GM15510 (cell line): ENCODE results near the gene GAB2.

Experiments used
- POLR2A ChIP-seq: IDR thresholded peaks from 3 replicates; pipeline ENCODE4 v1.6.1; 2011; ENCODE audit warnings: borderline replicate concordance; ENCODE audit not compliant: insufficient read length; ENCODE audit errors: extremely low read depth

The GAB2 gene

GRCh38 chr11:78417175-78417887 lies at the start of gene GAB2:
Gene GAB2, minus strand, starts transcription at chr11:78417820. Its CDS starts 100 bp downstream, at chr11:78417720.
- TF ChIP-seq POLR2A = no peak

- TF ChIP-seq POLR2A = no peak
These were observed 49.8 kb upstream of the GAB2 start for GRCh38 chr11:78467370-78467769.

GRCh38 chr11:78465169-78465942 lies 47.7 kb upstream of the GAB2 start:
- no peak for TF ChIP-seq POLR2A

- no peak for TF ChIP-seq POLR2A
These were observed 42.9 kb upstream of the GAB2 start for GRCh38 chr11:78460471-78460870.

- no peak for TF ChIP-seq POLR2A
These were observed 42.1 kb upstream of the GAB2 start for GRCh38 chr11:78459738-78460137.

GRCh38 chr11:78457448-78457847 lies 39.8 kb upstream of the GAB2 start:
- TF ChIP-seq POLR2A = no peak

- no peak for TF ChIP-seq POLR2A
These were observed 35.7 kb upstream of the GAB2 start for GRCh38 chr11:78453140-78453935.

- TF ChIP-seq POLR2A = no peak
These were observed 33.9 kb upstream of the GAB2 start for GRCh38 chr11:78451371-78452150.

- no peak for TF ChIP-seq POLR2A
These were observed 33.2 kb upstream of the GAB2 start for GRCh38 chr11:78450866-78451265.

- TF ChIP-seq POLR2A = no peak
These were observed 32.2 kb upstream of the GAB2 start for GRCh38 chr11:78449866-78450265.

GRCh38 chr11:78446210-78446609 lies 28.6 kb upstream of the GAB2 start:
- no peak for TF ChIP-seq POLR2A

GRCh38 chr11:78444726-78445125 lies 27.1 kb upstream of the GAB2 start:
- TF ChIP-seq POLR2A = no peak

- TF ChIP-seq POLR2A = no peak
These were observed 24.3 kb upstream of the GAB2 start for GRCh38 chr11:78441956-78442355.

- no peak for TF ChIP-seq POLR2A
These were observed 20.8 kb upstream of the GAB2 start for GRCh38 chr11:78438298-78438975.

- no peak for TF ChIP-seq POLR2A
These were observed 15.3 kb upstream of the GAB2 start for GRCh38 chr11:78432956-78433355.

GRCh38 chr11:78432058-78432515 lies 14.5 kb upstream of the GAB2 start:
- TF ChIP-seq POLR2A = no peak
